Measurements from ENCODE around the gene B3GAT2.

Gene B3GAT2

DNA sequence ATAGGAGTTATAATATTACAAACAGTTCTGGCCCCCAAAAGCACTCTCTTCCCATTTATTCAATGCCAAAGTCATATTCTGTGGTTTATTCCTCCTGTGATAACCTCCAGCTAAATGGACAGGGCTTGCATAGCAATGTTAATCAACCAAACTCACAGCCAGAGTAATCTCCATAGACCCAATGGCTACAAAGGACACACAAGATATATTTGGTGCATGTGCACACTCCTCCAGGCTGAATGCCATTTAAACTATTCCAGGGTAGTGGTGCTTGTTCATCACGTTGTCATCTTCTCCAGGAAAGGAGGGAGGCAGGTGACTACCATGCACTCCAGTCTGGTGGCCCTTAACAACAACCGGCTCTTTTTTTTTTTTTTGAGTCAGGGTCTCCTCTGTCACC is 56.8 kb downstream of the B3GAT2 start:
- DNase-seq (ENCODE audit: low read depth), result no peak

DNA sequence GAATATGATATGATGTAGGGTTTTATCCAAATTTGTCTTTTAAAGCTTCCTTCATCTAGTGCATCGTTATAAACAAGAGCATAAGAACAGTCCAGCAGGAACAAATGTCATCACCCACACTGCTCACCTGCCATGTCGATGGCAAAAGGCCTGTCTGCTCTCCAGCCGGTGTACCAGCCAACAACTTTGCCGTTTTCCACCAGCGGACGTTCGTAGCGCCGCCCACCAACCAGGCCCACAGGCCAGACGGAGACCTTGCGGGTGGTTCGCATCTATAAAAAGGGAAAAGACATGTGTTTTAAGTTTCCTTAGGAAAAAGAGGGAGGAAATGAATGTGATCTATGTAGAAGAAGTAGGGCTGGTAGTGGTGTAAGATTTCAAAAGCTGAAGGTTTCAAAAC is 62.9 kb downstream of the B3GAT2 start:
- no peak for DNase-seq (ENCODE audit: low read depth)

DNA sequence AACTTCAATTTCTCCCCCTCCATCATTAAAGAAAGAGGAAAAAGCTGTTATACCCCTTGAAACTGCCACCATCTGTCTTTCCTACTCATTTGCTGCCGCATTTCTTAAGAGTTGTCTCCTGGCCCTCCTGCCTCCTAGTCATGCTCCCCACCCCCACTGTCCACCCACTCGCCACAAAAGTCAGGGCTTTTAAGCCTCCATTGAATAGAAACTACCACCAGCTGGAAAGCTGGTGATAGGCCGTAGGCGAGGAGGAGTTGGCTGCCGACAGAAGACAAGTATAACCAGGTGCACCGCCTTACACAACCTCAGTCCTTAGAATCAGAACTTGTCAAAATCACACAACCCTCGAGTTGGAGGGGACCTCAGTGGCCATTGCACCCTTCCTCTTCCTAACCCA is 67.6 kb downstream of the B3GAT2 start:
- no peak for DNase-seq (ENCODE audit: low read depth)

DNA sequence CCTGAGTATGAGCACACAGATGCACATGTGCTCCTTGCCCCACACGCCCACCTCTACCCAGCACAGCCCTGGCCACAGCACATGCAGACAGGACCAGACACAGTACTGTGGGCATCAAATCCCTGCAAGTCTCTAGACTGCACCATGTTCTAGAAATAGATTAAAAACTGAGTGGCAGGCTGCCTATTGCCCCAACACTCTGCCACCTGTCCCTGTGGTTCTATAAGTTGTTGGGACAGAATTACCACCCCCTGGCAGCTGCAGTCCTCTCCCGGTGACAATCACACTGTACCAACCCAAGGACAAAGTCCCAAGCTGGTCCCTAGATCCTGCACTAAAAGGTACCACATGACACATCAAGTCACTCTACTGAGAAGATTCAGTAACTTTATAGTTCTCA is 70.2 kb downstream of the B3GAT2 start:
- DNase-seq (ENCODE audit: low read depth), result no peak

DNA sequence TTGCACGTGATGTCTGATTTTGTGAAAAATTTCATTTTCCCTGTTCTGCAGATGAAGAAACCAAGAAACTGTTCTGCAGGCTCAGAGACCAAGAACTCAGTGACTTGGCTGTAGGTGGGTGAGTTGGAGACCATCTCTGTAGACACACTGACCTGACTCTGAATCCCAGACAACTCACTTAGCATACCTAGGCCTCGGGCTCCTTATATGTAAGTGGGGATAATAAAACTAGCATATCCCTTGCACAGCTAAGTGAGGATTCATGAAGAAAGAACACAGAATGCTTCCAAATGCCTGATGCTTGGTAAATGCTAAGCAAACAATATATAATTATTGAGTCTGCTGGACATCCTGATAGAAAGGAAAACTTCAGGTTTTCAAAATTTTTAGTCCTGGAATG is 70.8 kb downstream of the B3GAT2 start:
- DNase-seq (ENCODE audit: low read depth), result no peak

DNA sequence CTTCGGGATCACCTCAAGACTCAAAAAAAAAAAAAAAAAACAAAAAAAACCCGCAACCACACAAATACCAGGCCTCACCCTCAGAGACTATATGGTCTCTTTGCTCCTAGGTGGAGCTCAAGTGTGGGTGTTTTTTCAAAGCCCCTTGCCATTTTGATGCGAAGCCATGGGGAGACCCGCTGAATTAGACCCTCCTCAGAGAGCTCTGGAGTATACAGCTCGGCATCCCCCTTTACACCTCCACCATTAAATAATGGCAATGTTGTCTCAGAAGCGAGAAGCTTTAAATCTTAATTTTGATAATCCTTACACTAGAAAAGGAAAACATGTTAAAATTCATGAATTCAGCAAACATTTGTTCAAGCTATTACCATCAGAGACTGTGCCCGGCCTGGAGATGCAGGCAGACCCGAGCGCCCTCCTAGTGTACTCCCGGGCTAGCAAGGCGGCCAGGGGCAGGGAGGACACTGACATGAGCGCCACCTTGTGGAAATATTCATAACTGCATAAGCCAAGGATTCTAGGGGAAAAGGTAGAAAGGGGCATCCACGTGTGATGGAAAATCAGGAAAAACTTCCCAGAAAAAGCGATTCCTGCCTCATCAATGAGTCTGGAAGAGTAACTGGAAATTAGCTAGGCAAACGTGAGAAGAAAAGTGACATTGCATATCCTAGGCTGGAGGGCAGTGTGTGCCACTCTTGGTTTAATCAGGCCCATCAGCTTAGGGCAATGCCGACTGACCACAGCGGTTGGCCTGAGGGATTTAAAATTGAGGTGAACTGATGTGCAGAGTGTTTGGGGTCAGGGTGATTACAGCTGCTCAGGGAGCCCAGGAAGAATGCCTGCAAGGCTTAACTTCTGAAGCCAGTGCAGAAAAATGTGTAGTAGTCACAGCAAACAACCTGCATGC is 72.5 kb downstream of the B3GAT2 start:
- peak; percentile 42 for DNase-seq (ENCODE audit: low read depth)

DNA sequence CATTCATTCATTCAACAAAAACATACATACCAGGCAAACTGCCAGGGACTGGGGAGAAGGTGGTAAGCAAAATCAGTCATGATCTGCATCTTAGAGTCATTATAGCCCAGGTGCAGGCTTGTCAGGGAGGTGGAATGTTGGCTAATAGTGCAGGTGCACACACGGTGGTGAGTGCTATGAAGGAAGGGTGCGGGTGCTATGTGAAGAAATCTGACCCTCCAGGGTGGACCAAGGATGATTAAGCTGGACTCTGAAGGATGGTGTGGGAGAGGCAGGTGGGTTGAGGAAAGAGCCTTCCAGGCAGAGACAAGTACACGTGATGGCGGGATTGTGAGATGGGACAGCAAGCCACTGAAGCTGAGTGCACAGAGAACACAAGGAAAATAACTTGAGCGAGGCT is 77.4 kb downstream of the B3GAT2 start:
- no peak for DNase-seq (ENCODE audit: low read depth)

DNA sequence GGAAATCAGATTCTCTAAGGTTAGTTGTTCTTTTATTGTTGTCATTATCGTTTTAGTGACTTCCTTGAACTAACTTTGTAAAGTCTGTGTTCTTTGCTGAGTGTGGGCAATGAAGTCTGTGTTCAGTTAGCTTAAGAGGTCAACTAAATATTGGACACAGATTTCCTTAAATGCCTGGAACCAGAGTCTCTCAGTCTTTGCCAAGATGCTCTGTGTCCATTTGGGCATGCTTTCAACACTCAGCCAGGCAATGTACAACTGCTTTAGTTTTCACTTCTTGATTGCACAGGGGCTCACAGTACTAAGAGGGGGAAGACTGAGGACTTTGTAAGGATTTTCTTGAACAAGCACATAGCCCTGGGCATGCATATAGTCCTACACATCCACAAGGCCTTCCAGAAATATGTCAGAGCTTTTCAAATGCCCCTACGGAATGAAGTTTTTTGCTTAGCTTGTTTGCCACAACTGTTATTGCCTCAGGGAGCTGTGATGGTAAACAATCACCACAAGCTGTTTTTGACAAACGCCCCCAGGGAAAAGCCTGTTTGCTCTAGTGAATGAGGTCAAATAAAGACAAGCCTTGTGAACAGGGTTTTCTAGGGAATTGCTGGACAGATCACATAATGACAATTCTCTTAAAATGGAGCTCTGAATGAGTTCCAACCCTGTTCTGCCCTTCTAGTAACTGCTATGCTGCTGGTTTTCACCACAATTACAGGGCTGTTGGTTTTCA is 82.5 kb downstream of the B3GAT2 start:
- no peak for DNase-seq (ENCODE audit: low read depth)

DNA sequence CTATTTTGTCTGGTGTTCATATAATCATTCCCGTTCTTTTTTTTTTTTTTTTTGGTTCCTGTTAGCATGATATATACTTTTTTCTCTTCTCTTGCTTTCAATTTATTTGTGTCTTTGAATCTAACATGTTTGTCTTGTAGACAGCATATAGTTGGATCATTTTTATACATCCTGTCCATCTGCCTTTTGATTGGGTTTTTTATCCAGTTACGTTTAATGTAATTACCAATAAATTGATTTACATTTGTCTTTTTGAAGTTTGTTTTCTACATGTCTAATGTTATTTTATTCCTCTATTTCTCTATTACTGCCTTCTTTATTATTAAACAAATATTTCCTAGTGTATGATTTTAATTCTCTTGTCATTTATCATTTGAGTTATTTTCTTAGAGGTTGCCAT is 84.4 kb downstream of the B3GAT2 start:
- DNase-seq (ENCODE audit: low read depth), result no peak

DNA sequence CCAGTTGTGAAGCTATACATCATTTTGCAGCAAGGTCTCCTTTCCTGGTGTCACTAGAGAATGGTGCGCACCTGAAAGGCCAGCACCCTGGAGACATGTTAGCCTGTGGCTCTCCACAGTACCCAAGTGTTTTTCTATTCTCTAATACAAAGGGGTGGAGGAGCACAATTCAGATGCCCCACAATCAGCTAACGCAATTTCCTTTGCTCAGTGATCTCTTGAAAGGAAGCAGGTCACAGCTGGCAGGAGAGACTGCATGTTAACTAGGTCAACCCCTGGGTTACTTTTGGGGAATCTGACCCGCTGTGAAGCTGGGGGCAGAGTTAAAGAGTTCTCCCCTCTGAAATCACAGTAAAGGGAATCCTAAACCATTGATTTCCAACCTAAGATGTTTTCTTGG is 92.5 kb downstream of the B3GAT2 start:
- DNase-seq (ENCODE audit: low read depth), result no peak

DNA sequence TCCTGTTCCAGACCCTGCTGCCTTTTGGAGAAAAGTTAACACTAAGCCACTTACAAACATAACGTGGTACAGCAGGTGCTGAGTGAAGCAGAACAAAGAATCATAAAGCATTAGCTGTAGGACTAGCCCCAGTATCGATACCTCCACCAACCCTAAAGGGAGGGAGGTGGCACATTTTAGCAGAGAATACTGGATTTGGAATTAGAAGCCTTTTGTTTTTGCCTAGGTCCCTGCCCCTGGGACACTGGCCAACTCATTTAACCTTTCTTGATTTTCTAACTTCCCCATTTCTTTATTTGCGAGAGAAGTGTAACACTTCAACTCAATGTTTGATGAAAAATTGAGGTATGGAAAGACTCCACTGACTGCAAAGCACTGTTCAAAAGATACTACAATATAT is 93.5 kb downstream of the B3GAT2 start:
- no peak for DNase-seq (ENCODE audit: low read depth)

DNA sequence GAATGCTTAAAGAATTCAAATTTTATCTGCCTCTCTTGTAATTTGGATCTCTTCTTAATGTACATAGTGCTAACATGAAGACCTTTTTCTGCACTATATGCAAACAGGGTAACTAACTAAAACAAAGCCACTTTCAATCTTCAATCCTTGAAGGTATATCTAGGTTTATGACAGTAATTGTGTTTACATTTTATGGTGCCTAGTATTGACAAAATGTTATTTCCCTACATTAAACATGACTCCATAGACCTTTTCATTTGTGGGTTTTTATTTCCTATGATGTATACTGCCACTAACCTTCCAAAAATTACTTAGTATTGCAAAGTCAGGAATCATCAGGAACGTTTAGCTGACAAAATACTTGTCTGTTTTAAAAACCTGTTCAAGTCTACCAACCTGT is 95.9 kb downstream of the B3GAT2 start:
- DNase-seq (ENCODE audit: low read depth), result no peak

DNA sequence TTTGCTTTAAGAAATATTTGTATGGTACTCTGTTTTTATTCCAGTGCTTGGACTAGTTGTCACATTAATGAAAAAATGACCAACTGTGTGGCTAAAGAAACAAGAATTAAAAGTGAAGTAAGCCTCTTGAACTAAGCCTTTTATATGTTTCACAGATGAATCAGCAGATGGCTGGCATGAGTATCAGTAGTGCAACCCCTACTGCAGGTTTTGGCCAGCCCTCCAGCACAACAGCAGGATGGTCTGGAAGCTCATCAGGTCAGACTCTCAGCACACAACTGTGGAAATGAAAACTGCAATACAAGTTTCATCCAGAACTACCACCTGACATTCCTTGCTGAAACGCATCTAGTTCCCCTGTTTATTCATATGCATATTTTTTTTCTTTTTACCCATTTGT is 96.8 kb downstream of the B3GAT2 start:
- no peak for DNase-seq (ENCODE audit: low read depth)

DNA sequence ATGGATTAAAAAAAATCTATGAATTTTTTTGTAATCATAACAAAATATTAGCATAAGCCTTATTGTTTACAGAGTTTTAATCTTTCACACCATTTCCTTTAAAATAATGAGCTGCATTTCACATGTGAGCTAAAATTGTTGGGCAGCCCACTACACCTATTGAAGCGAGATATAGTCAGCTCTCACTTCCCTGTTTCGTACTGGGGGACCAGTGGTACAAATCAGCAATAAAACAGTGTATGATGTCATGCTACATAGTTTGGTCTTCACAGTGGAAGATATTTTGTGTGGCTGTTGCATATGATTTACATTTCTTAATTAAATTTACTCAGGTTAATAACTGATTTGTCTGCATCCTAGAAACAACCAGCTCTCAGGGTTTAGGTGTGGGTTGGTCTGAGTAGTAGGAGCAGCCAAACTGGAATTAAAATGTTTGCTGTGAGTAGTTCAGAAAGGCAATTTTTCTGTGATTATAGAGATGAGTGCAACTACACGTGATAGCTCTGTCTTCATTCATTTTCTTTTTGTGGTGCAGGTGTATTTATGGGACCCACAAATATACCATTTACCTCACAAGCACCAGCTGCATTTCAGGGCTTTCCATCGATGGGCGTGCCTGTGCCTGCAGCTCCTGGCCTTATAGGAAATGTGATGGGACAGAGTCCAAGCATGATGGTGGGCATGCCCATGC is 99.3 kb downstream of the B3GAT2 start:
- no peak for DNase-seq (ENCODE audit: low read depth)

DNA sequence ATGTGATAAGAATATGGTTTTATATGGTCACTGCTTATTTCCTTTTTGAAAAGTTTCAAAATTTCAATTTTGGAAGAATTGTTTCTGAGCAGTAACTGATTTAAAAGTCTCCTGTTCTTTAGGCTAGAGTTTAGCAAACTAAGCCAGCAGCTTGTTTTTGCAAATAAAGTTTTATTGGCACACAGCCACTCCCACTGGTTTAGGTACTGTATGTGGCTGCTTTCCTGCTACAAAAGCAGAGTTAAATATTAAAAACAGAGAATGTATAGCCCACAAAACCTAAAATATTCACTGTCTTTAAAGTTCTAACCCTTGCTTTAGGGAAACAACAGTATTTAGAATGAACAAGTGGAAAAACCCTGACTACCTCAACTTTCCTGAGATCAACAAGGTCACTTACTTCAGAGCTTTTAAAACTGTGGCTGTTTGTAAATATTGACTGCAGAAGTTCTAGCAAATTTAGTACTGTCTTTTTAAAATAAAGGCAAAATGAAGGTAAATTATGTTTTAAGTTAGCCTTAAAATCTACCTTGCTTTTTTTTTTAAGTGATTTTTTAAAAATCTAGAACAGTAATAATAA is 104.1 kb downstream of the B3GAT2 start:
- DNase-seq (ENCODE audit: low read depth), result no peak

DNA sequence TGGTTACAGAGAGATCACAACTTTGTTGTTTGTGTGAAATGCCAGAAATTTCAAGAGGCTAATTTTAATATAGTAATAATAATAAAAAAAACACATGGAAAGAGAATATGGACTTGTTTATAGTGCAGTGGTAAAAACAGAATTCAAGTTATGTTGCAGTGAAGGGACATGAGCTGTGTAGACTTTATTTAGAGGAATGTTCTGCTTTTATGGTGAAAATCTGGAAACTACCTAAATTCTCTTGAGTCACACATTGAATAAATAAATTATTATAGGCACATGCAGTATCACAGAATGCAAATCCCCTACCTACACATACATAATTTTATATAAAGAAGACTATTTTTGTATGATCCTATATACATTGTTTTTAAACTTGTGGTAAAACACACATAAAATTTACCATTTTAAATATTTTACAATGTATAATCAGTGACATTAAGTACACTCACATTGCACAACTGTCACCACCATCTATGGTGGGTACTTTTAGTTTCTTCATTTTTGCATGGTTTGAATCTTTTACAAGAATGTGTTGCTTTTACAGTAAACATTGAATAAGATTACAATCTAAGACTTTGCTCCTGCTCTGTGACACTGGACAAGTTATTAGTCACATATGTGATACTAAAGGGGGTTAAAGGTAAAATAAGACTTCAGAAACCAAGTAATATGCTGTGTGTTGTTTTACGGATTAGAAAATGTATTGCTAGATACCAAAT is 107.4 kb downstream of the B3GAT2 start:
- DNase-seq (ENCODE audit: low read depth), result no peak

DNA sequence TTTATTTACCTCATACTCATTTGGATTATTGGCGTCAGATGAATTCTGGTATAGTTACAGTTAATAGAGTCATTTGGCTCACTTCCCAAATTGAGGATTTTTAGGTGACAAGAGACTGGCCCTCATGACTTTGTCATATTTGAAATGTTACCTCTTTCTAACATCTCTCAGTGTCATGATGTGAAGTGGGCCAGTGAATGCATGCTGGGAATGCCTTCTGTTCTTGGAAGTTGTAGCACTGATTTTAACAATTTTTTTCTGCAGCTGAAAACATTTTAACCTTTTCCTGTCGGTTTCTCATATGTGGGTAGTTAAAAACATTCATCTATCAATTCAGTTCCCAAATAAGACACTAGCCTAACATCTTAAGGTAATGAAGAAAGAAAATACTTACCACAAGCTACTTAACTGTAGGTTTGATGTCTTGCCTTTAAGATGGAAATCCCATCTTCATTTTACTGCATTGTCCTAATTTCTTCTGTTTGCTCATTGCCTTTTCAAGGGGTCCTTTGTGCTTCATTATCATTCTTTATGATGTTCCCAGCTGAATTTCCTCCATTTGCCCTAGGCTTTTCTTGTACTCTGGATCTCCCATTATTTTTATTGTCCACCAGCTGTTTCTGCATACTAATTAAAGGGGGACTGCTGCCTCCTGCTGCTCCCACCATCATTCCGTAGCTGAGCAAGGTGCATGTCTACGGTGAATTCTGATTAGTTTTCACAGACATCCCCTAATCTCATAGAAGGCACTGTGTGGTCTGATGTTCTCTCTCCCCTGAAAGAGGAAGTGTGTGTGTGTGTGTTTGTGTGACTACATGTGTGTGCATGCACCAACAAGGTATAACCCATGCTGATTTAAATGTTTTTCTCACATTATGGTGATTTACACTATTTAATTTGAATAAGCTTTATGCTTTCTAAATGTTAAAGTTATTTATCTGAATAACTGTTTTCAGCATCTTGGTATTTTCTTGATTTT is 109.5 kb downstream of the B3GAT2 start:
- no peak for DNase-seq (ENCODE audit: low read depth)

DNA sequence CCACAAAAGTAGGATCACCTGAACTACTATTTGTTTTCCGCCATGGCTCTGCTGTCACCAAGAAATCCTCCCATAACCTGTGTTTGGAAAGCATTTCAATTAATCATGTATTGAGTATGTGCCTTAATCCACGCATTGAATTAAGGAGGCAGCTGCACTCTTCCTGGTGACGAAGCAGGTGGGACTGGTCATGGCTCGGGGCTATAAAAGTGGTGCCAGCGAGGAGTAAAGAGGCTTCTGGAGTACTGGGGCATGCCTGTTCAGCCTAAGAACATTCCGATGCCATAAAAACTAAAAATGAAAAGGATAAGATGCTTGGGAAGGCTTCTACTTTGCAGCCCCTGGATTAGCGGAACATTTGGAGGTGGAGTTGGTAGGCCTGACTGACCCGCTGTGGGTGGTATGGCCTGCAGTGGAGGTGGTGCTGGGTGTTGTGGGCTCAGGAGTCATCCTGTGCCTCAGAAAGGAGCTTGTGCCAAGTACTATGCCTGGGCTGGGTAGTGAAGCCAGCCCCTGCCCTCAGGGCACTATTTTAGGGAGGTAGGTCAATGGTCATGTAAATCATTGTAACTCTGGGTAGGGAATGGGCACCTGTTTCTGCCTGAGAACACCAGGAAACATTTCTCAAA is 110.5 kb downstream of the B3GAT2 start:
- DNase-seq (ENCODE audit: low read depth), result no peak

DNA sequence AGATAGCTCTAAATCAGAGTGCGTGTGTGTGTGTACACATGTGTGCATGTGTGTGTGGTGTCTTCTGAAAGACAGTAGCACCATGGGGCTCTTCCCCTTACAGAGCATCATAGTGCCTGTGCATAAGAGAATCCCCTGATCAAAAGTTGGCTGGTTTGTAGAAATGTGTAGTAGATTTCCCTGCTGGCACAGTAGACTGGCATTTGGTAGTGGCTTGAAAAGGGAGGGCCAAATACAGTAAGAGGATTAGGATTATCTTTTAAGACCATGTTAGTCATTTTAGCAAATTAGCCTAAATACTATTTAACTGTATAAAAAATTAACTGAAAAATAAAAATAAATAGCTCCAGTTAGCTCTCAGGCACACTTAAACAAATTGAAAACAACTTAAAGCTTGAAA is 112.6 kb downstream of the B3GAT2 start:
- DNase-seq (ENCODE audit: low read depth), result no peak

DNA sequence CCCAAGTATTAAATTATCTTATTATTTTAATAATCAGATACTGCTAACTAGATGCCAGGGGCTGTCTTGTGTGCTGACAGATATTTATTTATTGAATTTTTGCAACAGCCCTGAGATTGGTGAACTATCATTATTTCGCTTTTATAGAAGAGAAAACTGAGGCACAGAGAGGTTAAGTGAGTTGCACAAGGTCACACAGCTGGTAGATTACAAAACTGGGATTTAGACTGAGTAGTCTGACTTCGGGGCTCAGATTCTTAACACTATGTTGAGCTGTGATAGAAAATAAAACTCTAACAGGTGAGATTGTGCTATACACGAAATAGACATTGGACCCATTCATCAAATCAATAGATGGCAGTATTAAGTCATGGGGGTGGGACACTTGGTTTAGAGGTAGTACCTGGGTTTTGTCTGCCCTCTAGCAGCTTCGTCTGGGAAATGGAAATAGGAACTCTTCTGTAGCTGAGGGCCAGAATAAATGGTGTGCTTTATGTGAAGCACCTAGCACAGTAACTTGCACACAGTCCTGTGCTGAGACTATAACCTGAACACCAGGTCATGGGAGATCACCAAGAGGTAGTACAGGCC is 113.4 kb downstream of the B3GAT2 start:
- no peak for DNase-seq (ENCODE audit: low read depth)

Data from T follicular helper cell (primary cell).